ENCODE results near the gene NAT16. TPM values are rescaled to one million over a fixed set of nuclear protein-coding genes. Genes with fewer than 3 reads are reported as not detected.

NAT16 gene
- total RNA-seq, 6 experiments from 2014 or later = not detected

DNA sequence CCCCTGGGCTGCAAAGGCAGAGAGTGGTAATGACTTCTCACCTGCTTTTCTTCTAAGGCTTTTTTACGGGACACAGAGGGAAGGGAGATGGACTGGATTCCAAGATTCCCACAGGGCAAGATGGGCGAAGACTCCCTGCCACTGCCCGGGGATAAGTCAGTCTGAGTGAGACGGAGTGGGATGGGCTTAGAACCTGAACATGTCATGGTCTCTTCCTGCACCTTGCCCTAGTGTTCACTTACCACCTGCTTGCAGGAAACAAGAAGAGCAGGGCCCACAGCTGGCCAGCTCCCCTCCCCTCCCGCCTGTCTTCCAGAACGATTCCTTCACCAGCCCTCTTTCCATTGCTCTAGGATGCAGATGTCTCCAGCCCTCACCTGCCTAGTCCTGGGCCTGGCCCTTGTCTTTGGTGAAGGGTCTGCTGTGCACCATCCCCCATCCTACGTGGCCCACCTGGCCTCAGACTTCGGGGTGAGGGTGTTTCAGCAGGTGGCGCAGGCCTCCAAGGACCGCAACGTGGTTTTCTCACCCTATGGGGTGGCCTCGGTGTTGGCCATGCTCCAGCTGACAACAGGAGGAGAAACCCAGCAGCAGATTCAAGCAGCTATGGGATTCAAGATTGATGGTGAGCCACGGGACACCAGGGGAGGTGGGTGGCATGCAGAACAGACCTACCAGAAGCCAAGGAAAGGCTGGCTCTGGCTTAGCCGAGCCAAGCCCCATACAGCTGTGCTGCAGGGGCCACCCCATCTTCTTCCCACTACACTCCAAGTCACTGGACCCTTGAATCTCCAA, 51.9 kb downstream of the NAT16 start:
- peak; percentile 64 for DNase-seq
- TF ChIP-seq, protein P1, sequence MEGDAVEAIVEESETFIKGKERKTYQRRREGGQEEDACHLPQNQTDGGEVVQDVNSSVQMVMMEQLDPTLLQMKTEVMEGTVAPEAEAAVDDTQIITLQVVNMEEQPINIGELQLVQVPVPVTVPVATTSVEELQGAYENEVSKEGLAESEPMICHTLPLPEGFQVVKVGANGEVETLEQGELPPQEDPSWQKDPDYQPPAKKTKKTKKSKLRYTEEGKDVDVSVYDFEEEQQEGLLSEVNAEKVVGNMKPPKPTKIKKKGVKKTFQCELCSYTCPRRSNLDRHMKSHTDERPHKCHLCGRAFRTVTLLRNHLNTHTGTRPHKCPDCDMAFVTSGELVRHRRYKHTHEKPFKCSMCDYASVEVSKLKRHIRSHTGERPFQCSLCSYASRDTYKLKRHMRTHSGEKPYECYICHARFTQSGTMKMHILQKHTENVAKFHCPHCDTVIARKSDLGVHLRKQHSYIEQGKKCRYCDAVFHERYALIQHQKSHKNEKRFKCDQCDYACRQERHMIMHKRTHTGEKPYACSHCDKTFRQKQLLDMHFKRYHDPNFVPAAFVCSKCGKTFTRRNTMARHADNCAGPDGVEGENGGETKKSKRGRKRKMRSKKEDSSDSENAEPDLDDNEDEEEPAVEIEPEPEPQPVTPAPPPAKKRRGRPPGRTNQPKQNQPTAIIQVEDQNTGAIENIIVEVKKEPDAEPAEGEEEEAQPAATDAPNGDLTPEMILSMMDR (IDR thresholded peaks at IDR 0.05) = no peak
- Mint-ChIP-seq H3K4me1 (ENCODE audit: low read depth) (peaks cover 89% of the 10 kb centered on the region), H3K9me3 (peaks cover 55% of the 10 kb centered on the region), H3K4me3 (peak overlapping the region; percentile 98), H3K27me3 (ENCODE audit: insufficient read depth) (peaks cover 66% of the 10 kb centered on the region), H3K36me3 (ENCODE audit: low read depth) (peaks cover 60% of the 10 kb centered on the region), H3K27ac (peak overlapping the region; percentile 98)

DNA sequence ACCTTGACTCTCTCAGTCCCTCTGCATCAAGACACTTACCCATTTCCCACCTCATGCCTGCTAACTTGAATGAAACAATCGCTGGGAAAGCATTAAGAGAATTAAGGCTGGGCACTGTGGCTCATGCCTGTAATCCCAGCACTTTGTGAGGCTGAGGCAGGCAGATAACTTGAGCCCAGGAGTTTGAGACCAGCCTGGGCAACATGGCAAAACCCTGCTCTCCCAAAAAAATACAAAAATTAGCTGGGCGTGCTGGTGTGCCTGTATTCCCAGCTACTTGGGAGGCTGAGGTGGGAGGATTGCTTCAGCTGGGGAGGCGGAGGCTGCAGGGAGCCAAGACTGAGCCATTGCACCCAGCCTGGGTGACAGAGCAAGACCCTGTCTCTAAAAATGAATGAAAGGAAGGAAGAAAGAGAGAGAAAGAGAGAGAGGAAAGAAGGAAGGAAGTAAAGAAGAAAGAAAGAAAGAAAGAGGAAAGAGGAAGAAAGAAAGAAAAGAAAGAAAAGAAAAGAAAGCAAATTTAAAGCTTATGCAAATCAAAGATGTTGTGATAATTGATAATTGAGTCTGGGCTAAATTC, 52.5 kb downstream of the NAT16 start:
- H3K27ac Mint-ChIP-seq = peak overlapping the region; percentile 98
- peaks cover 89% of the 10 kb centered on the region for H3K4me1 Mint-ChIP-seq (ENCODE audit: low read depth)
- peaks cover 48% of the 10 kb centered on the region for H3K9me3 Mint-ChIP-seq
- H3K36me3 Mint-ChIP-seq (ENCODE audit: low read depth) = peaks cover 55% of the 10 kb centered on the region
- TF ChIP-seq, protein P1 (IDR thresholded peaks at IDR 0.05) = no peak
- H3K27me3 Mint-ChIP-seq (ENCODE audit: insufficient read depth) = peaks cover 60% of the 10 kb centered on the region
- no peak for DNase-seq
- peak overlapping the region; percentile 98 for H3K4me3 Mint-ChIP-seq

DNA sequence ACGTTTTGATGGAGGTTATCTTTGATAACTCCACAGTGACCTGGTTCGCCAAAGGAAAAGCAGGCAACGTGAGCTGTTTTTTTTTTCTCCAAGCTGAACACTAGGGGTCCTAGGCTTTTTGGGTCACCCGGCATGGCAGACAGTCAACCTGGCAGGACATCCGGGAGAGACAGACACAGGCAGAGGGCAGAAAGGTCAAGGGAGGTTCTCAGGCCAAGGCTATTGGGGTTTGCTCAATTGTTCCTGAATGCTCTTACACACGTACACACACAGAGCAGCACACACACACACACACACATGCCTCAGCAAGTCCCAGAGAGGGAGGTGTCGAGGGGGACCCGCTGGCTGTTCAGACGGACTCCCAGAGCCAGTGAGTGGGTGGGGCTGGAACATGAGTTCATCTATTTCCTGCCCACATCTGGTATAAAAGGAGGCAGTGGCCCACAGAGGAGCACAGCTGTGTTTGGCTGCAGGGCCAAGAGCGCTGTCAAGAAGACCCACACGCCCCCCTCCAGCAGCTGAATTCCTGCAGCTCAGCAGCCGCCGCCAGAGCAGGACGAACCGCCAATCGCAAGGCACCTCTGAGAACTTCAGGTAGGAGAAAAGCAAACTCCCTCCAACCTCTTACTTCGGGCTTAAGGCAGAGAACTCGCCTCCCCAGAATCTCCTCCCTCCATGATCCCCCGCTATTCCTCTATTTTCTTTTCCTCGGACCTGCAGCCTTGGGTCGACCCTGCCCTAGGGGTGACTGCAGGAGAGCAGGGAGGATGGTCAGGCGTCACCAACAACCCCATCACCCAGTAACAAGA, 53.2 kb downstream of the NAT16 start, which contains the start of gene SERPINE1:
SERPINE1 (plus strand) TSS at position 454 of the 809 bp plus-strand sequence. CDS start 1,290 bp downstream, outside the sequence.
- H3K27ac Mint-ChIP-seq = peak within 1 kb of the TSS; percentile 98
- peak within 1 kb of the TSS; percentile 98 for H3K4me3 Mint-ChIP-seq
- H3K9me3 Mint-ChIP-seq = peaks cover 41% of the 10 kb centered on the region
- peaks cover 48% of the 10 kb centered on the region for H3K36me3 Mint-ChIP-seq (ENCODE audit: low read depth)
- DNase-seq = peak; percentile 100
- peaks cover 89% of the 10 kb centered on the region for H3K4me1 Mint-ChIP-seq (ENCODE audit: low read depth)
- H3K27me3 Mint-ChIP-seq (ENCODE audit: insufficient read depth) = peaks cover 53% of the 10 kb centered on the region
- TF ChIP-seq, protein P1 (IDR thresholded peaks at IDR 0.05) = peak; percentile 73

GRCh38 chr7:101125989-101126650, 54.0 kb downstream of the NAT16 start:
- peak overlapping the region; percentile 98 for H3K27ac Mint-ChIP-seq
- TF ChIP-seq, protein P1 (IDR thresholded peaks at IDR 0.05) = no peak
- peak overlapping the region; percentile 98 for H3K4me3 Mint-ChIP-seq
- peaks cover 41% of the 10 kb centered on the region for H3K36me3 Mint-ChIP-seq (ENCODE audit: low read depth)
- H3K4me1 Mint-ChIP-seq (ENCODE audit: low read depth) = peaks cover 90% of the 10 kb centered on the region
- H3K27me3 Mint-ChIP-seq (ENCODE audit: insufficient read depth) = peaks cover 45% of the 10 kb centered on the region
- peaks cover 34% of the 10 kb centered on the region for H3K9me3 Mint-ChIP-seq
- peak; percentile 77 for DNase-seq

All from HFFc6 (cell line).